HG03575 (cell line): ENCODE results near the gene PLXDC2.

Source experiments
- ATAC-seq: cut with Tn5 transposase; IDR thresholded peaks from one replicate; pipeline ENCODE4 v1.9.1; 2021; ENCODE audit not compliant: unreplicated experiment, insufficient number of reproducible peaks, low FRiP score; ENCODE audit errors: extremely low read depth

The PLXDC2 gene

DNA sequence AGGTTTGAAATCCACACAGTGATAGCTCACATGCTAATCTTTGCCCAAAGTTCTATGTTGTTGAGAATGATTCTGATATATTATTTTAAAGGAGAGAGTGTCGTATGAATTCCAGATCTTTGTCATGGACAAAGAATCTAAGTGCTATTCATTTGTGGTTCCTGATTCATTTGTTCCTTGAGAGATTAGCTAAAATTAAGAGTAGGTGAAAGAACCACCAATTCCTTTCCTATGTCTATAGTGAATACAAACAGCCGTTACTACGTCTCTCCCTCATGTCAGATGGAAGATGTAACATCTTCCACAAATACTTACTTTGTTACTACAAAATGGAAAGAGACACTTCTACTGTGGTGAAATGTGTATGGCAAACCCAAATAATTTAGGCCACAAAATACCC lies 3.3 kb upstream of the PLXDC2 start:
- ATAC-seq, result no peak

DNA sequence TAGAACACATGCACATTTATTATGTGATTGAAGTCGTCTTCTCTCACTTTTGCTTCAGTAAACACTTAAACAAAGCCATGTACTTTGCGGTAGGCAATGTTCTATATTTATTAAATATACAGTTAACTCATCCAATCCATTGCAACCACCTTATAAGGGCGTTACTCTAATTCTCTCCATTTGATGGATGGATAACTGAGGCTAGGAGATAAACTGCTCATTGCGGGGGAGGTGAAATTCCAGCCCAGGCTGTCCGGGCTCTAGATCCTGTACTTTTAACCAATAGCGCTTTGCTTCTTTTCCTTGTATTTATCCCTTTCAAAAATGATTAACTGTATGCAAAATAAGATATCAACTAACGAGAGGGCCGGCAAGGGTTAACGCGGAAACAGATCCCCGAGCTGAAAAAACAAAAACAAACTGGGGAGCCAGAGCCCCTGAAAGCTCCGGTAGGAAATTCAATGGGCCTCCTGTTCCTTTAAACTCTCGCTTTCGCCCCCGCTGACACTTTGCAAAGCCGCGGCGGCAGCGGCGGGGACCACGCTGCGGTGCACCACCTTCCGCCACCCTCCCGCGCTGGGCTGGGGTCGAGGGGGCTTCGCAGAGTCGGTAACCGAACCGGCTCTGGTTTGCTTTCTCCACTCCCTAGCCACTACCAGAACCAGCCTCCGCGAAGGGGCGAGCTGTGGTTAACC lies 1.0 kb upstream of the PLXDC2 start:
- ATAC-seq, result no peak

DNA sequence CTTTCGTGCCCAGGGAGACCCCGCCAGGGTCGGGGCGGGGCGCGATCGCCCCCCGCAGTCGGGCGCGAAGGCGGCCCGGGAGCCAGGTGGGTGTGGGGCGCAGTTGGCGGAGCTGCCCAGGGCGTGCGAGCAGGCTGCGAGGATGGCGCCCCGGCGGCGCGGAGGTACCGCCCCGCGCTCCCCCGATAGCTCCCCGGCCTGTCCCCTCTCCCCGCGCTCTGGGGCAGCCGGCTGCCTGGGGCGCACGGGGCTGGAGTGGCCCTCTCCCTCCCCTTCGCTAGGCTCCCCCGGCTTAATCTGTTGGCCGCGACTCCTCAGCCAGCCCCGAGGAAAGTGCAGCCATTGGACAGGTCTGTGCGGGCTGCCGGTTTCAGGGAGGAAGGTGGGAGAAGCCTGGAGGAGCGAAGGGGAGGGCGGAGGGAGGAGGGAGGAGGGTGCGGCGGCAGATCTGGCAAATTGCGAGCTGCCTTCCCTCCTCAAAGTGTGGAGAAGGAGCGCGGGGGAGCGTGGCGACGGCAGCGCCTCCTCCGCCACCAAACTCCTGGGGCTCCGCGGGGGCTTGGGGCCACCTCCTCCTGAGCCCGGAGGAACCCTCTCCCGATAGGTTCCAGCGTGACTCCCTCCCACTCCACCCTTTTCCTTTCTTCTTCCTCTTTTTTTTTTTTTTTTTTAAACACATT lies 361 bp upstream of the PLXDC2 start:
- ATAC-seq, result no peak

DNA sequence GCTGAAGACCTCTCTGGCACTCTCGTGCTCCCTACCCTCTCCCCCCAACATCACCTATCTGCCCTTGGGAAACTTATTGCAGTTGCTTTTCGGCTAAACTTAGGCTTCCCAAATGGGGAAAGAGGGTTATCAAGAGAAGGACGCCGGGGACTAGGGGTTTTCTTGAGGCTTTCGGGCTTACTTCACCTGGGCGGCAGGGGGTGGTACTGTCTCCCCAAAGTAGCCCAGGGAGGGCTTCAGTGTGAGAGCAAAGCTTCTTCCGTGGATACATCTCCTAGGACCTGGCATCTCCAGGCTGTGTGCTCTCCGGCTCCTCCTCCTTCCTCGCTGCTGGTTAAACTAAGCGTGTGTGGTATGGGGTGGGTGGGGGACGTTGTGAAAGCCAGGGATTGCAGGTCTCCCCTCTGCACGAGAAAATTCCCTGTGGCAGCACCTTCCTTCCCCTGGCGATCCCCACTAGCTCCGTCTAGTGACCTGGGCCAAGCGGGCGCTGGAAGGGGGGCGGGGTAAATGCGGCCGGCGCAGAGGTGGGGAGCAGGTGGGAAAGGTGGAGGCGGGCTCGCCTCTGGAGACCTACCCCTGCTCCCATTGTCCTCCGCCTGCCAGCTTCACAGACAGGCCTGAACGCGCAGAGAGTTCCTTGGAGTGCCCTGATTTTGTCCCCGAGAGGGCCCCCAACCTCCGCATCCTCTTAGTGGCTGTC lies 1.1 kb downstream of the PLXDC2 start:
- no peak for ATAC-seq

DNA sequence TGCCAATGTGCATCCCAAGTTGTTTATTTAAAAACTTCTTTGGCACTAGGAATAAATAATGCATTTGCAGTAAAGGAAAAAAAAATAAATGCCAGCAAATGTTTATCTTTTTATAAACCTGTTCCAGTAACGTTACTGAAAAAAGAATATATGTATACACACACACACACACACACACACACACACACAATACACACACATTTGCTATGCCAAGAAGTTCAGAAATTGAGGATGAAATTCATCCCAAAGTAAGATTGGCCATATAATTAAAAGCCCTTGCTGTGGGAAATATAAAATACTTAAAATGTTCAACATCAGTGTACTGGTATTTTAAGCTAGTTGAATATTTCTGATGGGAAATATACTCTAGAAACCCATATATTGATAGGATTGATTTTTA lies 2.6 kb downstream of the PLXDC2 start:
- ATAC-seq, result no peak

DNA sequence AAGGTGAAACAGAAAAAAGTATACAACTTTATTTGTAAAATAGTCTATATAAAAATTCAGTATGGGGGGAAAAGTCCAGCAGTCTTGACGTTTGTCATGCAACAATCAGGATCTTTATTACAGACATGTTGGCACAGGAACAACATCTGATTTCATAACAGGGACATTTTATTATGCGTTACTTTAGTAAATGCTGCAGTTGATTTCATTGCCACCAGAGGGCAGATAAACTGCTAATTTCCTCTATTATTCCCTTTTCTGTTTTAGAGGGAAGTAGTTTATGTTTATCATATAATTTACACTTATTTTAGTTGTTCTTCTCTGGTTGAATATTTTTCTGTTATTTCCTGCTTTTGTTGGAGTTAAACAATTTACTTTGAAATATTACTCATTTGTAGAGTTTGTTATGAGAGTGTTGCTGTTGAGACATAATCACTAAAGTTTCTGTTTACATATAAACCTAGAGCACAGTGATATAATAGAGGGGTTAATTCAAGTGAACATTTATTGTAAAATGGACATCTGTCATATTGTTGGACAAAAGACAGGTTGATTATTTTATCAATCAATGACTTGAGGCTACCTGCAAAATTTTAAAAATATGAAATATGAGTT lies 3.3 kb downstream of the PLXDC2 start:
- no peak for ATAC-seq

DNA sequence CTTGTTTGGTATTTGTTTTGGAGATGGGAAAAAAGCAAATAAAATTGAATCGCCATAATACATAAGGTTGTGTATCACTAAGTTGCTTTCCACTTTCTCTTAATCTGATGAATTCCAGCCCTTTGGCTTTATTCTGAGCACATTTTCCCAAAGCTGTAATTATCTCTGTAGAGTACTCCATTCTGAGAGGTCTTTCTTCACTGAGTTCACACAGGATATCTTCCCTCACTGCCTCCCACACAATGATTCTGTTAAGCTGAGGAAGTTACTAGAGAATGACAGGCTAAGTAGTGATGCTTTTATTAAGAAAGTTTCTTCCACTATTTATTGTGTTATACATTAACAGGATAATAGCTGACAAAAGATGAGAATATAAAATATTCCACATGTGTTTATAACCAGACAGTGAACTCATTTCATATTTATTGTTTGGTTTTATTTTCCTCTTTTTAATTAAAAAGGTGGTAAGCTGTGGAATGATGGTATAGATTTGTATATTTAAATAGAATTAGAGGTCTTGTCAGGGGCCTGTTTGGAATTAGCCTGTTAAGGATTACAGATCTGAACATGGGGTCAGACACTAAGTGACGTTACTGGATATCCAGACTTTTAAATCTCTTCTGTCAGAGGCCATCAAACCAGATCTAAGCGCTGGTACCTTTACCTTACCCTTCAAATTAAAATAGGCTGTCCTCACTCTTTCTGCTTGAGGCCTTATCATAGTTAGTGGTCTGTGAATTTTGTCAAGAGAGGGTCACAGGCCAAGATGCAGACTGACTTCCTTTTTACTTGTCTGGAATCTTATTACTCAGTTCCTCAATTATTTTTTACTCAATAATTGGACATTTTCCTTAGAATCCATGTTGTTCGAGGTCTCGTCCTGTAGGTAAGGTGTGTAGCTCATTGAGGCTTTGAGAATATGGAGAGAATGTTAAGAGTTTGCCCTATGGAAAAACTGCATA lies 8.4 kb downstream of the PLXDC2 start:
- ATAC-seq, result no peak

DNA sequence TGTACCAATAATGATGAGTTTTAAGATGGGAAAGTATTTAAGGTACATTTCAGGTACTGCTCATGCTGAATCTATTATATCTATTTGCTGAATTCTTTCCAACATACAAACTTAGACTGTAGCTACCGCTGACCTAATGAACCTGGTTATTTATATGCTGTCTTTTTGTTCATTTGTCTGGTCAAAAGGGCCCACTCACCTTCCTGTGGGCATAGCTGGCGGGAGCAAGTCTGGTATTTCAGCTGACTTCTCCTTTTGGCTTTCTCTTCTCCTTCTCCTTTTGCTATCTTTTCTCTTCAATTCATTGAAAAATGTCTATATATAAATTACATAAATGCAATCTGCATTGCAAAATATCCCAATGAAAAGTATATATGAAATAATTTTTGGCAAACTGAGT lies 9.5 kb downstream of the PLXDC2 start:
- no peak for ATAC-seq

DNA sequence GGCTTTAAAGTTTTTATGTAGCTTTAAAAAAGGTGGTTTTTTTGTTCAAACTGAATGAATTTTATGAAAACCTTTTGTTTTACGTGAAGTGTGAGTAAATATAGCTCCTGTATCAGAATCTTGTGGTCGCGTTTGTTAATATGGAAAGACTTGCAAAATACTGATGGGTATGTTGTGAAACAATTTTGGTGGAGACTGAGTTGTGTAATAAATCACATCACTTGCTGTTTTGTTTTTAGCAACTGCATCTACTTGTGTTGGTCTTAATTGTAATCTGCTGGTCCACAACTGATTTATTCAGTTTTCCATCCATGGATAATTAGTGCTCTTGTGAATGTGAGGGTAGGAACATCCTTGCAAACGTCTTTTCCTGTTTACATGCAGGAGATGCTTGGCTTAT lies 10.5 kb downstream of the PLXDC2 start:
- ATAC-seq, result no peak

DNA sequence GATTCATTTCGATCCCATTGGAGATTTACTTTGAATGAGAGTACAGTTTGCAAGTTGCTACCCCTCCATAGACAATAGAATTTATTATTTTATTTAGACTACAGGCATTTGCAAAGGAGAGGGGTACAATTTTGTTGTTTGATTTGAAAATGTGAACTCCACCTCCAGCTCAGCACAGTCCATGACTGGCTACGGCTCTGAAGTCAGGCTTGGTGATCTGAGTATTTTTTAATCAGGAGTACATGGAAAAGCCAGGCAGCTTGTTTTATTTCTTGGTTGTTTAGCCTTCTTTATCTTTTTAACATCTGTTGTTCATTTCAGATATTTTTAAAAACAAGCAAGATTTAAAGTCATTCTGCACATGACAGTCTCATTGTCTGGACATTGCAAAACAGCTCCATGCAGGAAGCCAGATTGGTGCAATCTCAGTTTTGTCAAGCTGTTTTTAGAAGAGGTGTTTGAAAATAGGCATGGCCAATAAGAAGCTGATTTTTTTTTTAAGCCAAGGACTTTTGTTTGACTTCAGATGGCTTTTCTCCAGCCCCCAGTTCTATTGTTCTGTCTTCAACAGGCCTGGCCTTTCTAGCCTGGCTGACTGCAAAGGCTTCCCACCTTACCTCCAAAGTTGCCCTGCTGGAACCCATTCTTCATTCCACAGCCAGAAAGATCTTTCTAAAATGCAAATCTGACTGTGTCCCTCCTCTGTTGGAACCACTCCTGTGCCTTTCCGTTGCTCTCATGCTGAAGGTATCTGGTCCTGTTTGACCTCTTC lies 12.2 kb downstream of the PLXDC2 start:
- ATAC-seq, result no peak

DNA sequence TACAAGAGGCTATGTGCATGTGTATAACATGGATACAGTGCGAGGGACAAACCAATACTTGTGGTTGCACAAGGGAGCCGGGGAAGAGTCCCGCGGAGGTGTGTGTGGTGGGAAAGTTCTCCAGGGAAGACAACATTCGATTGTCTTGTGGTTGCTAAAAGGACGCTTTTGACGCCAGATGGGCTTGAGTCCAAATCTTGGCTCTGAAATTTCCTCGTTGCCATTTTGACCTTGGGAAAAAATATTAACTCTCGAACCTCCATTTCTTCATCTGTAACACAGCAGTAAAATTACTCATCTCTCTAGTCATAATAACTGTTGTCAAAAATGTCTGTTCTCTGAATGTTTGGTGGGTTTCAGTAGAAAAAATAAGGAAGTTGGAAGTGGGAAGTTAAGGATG lies 16.5 kb downstream of the PLXDC2 start:
- ATAC-seq, result no peak

DNA sequence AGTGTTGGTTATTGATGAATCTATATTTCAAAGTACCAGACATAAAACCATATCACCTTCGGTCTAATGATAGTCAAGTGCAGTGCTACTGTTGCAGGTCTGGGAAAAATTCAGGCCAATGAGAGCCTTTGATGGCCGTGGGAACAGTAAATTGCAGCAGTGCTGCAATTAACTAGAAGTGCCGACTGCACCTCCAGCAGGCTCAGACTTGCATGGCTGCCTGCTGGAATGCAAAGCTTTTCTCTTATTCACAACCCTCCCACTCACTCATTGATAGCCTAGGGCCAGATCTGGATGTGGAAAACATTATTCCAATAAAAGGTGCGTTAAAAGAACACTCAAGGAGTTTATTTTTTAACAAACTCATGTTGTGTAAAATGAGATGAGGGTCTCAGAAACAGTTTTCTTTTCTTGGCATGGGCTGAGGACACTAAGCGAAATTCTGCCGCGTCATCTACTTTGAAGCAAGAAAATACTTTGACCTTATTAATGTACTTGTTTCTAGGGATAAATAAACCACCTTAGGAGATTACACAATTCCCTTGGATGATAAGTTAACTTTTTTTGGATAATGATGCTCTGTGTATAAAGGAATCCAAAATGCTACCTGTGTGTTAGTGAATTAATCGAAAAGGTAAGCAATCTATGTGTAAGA lies 17.1 kb downstream of the PLXDC2 start:
- no peak for ATAC-seq

DNA sequence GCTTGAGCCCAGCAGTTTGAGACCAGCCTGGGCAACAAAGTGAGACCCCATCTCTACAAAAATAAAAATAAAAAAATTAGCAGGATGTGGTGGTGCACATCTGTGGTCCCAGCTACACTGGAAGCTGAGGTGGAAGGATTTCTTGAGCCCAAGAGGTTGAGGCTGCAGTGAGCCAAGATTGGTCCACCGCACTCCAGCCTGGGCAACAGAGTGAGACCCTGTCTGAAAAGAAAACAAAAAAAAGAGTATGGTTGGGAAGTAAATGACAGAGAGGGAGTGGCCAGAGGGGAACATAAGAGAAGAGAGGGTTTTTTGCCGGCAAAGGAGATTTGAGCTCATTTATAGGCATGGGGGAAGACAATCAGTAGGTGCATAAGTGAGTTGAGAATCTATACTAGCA lies 19.7 kb downstream of the PLXDC2 start:
- ATAC-seq, result no peak

DNA sequence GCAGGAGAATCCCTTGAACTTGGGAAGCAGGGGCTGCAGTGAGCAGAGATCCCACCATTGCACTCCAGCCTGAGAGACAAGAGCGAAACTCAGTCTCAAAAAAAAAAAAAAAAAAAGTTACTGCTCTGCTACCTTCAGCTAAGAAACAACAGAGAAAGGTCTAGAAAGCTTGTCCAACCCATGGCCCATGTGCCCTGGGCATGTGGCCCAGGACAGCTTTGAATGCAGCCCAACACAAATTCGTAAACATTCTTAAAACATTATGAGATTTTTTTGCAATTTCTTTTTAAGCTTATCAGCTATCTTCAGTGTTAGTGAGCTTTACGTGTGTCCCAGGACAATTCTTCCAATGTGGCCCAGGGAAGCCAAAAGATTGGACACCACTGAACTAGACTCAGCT lies 22.9 kb downstream of the PLXDC2 start:
- ATAC-seq, result no peak

DNA sequence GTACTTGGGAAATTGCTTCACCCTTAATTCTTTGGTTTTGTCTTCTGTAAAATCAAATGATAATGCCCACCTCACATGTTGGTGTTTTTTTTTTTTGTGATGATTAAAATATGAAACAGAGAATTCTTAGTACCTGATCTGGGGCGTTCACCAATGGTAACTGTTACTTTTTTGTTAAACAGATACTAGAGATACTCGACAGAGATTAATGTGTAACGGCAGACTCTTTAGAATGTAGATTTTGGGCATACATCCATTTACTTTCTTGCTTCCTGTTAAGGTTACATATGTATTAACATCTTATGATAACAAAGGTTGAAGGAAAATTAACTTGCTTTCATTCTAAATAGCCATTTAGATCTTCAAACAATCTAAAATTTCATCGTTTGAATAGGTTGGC lies 23.3 kb downstream of the PLXDC2 start:
- ATAC-seq, result no peak

DNA sequence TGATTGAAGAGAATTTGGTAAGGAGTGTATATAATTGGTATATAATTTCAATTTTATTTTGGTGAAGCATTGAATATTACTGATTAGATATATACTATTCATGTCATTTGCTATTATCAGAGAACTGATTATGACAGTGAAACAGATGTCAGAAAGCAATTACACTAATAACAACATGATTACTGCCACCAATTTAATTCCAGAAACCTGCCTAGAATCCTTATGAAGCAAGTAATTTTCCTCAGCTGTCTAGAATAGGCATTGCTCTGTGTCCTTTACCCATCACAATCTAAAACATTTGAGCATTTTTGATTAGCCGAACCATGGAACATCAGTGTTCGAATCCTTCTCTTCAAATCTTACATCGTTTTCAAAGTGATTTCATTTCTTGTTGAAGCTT lies 24.5 kb downstream of the PLXDC2 start:
- no peak for ATAC-seq

DNA sequence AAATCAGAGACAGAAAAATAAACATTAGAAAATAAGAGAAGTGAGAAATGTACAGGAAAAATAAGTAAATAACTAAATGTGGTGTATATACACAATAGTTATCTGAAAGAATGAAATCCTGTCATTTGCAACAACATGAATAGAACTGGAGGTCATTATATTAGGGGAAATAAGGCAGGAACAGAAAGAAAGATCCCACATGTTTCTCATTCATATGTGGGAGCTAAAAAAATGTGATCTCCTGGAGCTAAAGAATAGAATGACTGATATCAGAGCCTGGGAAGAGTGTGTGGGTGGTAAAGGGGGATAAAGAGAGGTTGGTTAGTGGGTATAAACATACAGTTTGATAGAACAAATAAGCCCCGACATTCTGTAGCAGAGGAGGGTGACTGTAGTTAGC lies 27.3 kb downstream of the PLXDC2 start:
- no peak for ATAC-seq
